ENCODE measurements around the gene LRFN4.

The LRFN4 gene

DNA sequence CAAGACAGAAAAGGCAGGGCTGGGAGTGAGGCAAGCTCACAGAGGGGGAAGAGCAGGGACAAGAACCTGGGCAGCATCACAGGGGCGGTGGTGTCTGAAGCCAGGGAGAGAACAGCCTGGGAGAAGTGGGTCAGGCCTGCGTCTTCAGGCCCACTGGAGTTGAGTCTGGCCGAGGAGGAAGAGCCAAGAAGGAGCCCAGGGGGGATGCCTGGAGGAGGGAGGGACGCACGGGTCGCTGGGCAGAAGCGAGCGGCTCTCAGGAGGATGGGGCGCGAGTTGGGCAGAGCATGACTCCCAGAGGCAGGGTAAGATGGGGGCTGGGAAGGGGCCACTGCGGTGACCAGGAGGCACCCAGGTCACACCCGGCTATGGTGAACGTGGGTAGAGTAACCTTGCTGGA is 18.5 kb downstream of the LRFN4 start:
- Histone ChIP-seq H3K79me2 (no peaks in the 10 kb centered on the region), H3K4me2 (ENCODE audit: low read length) (no peak overlapping the region), H3K36me3 (ENCODE audit: control insufficient read depth, insufficient read depth, low read length) (no peaks in the 10 kb centered on the region), H3K4me1 (peaks cover 27% of the 10 kb centered on the region), H3K27ac (no peak overlapping the region), H3K4me3 (ENCODE audit: low read depth, low read length) (no peak overlapping the region), H3K9ac (no peak overlapping the region), H2AFZ (no peak overlapping the region), H3K9me3 (ENCODE audit: control insufficient read depth, low read length) (no peaks in the 10 kb centered on the region), H3K27me3 (ENCODE audit: control insufficient read depth, insufficient read depth, low read length) (no peaks in the 10 kb centered on the region)
- TF ChIP-seq, protein P1, sequence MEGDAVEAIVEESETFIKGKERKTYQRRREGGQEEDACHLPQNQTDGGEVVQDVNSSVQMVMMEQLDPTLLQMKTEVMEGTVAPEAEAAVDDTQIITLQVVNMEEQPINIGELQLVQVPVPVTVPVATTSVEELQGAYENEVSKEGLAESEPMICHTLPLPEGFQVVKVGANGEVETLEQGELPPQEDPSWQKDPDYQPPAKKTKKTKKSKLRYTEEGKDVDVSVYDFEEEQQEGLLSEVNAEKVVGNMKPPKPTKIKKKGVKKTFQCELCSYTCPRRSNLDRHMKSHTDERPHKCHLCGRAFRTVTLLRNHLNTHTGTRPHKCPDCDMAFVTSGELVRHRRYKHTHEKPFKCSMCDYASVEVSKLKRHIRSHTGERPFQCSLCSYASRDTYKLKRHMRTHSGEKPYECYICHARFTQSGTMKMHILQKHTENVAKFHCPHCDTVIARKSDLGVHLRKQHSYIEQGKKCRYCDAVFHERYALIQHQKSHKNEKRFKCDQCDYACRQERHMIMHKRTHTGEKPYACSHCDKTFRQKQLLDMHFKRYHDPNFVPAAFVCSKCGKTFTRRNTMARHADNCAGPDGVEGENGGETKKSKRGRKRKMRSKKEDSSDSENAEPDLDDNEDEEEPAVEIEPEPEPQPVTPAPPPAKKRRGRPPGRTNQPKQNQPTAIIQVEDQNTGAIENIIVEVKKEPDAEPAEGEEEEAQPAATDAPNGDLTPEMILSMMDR (IDR thresholded peaks at IDR 0.05): no peak

DNA sequence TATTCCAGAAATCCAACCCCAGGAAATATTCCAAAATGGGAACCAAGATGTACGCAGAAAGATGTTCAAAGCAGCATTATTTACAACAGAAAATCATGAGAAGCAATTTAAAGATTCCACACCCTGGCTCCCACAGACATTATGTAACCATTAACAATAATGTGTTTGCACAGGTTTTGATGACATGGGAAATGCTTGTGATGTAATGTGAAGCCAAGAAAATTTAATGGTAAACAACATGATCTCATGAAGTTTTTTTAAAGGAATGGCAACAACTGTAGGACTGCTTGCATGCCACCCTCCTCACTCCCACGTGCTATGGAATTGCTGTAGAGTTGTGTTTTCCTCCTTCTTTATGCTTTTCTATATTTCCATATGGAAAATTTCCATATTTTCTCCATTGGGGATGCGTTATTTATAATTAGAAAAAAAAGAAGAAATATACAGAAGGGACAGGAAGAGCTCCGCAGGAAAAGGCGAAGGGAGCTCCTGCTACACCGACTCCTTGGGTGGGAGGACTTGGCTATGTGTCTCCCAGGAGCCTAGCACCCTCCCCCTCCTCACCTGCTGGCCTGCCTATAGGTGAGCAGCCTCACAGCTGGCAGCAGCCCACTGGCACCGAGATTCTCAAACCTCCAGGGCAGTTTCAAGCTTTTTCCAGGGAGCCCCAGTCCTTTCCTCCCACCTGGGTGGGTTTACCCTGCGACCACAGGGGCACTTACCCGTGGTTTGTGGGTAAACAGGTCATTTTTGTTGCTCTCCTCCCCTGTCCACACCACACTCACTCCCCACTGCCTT is 20.9 kb downstream of the LRFN4 start:
- Histone ChIP-seq H2AFZ (no peak overlapping the region), H3K9ac (no peak overlapping the region), H3K27ac (peak overlapping the region; percentile 24), H3K79me2 (no peaks in the 10 kb centered on the region), H3K9me3 (ENCODE audit: control insufficient read depth, low read length) (no peaks in the 10 kb centered on the region), H3K27me3 (ENCODE audit: control insufficient read depth, insufficient read depth, low read length) (no peaks in the 10 kb centered on the region), H3K4me2 (ENCODE audit: low read length) (no peak overlapping the region), H3K36me3 (ENCODE audit: control insufficient read depth, insufficient read depth, low read length) (no peaks in the 10 kb centered on the region), H3K4me3 (ENCODE audit: low read depth, low read length) (no peak overlapping the region), H3K4me1 (peaks cover 46% of the 10 kb centered on the region)
- TF ChIP-seq, protein P1 (IDR thresholded peaks at IDR 0.05): no peak

DNA sequence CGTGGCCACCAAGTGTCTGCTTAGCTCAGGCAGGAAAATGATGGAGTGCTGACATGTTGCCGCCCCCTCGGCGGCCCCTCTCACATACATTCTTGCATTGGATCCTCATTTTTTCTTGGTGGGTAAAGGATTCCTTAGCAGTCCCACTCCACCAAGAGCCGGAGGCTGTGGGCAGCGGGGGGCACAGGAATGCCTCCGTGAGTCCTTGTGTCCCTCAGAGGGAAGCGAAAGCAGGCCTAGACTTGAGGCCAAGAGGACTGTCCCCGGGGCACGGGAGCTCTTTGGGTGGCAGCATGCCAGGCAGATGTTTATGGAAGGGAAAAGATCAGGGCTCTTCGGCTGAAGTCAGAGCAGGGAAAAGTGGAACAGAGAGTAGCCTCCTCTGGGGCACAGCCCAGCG is 21.6 kb downstream of the LRFN4 start:
- TF ChIP-seq, protein P1 (IDR thresholded peaks at IDR 0.05): no peak
- H3K79me2 ChIP-seq: no peaks in the 10 kb centered on the region
- H3K4me1 ChIP-seq: peaks cover 49% of the 10 kb centered on the region
- no peak overlapping the region for H2AFZ ChIP-seq
- H3K27ac ChIP-seq: peak overlapping the region; percentile 24
- H3K4me3 ChIP-seq (ENCODE audit: low read depth, low read length): no peak overlapping the region
- no peaks in the 10 kb centered on the region for H3K36me3 ChIP-seq (ENCODE audit: control insufficient read depth, insufficient read depth, low read length)
- H3K9me3 ChIP-seq (ENCODE audit: control insufficient read depth, low read length): no peaks in the 10 kb centered on the region
- no peaks in the 10 kb centered on the region for H3K27me3 ChIP-seq (ENCODE audit: control insufficient read depth, insufficient read depth, low read length)
- H3K4me2 ChIP-seq (ENCODE audit: low read length): no peak overlapping the region
- no peak overlapping the region for H3K9ac ChIP-seq

DNA sequence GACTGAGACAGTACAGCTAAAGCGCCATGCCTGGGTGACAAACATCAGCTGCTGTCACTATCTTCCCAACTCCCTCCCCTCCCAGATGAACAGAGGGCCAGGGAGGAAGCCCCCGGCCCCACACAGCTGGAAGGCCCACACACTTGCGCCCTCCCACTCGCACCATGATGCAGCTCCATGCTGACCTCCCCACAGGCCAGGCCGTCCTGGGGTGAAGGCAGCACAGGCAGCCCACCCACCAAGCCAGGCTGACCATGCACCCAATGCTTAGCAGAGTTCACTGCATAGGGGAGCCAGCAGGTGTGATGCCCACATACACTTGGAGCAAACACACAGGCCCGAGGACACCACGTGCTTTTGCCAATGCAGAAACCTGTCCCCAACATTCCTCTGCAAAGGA is 22.1 kb downstream of the LRFN4 start:
- H3K9me3 ChIP-seq (ENCODE audit: control insufficient read depth, low read length): no peaks in the 10 kb centered on the region
- peaks cover 50% of the 10 kb centered on the region for H3K4me1 ChIP-seq
- TF ChIP-seq, protein P1 (IDR thresholded peaks at IDR 0.05): no peak
- H3K4me3 ChIP-seq (ENCODE audit: low read depth, low read length): no peak overlapping the region
- no peaks in the 10 kb centered on the region for H3K36me3 ChIP-seq (ENCODE audit: control insufficient read depth, insufficient read depth, low read length)
- no peaks in the 10 kb centered on the region for H3K79me2 ChIP-seq
- no peak overlapping the region for H2AFZ ChIP-seq
- no peak overlapping the region for H3K4me2 ChIP-seq (ENCODE audit: low read length)
- no peak overlapping the region for H3K27ac ChIP-seq
- H3K9ac ChIP-seq: no peak overlapping the region
- H3K27me3 ChIP-seq (ENCODE audit: control insufficient read depth, insufficient read depth, low read length): no peaks in the 10 kb centered on the region

DNA sequence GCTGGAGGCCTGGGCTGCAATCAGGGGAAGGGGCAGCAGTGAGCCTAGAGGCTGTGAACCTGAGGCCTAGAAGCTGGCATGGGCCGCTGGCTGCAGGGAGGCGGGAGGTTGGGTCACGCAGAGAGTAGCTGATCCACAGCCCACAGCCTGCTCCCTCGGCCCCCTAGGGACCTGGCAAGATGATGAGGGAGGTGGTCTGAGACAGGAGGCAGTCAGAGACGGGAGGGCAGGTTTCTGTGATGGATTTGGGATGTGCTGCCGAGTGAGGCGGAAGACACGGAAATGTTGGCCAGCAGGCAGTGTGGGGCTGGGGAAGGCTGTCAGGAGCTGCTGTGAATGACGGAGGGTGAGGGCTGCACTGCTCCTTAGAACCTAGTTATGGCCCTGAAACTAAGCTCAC is 22.7 kb downstream of the LRFN4 start:
- H3K27me3 ChIP-seq (ENCODE audit: control insufficient read depth, insufficient read depth, low read length): no peaks in the 10 kb centered on the region
- H3K4me3 ChIP-seq (ENCODE audit: low read depth, low read length): no peak overlapping the region
- no peaks in the 10 kb centered on the region for H3K9me3 ChIP-seq (ENCODE audit: control insufficient read depth, low read length)
- no peak overlapping the region for H2AFZ ChIP-seq
- no peak overlapping the region for H3K9ac ChIP-seq
- TF ChIP-seq, protein P1 (IDR thresholded peaks at IDR 0.05): no peak
- no peaks in the 10 kb centered on the region for H3K36me3 ChIP-seq (ENCODE audit: control insufficient read depth, insufficient read depth, low read length)
- no peak overlapping the region for H3K4me2 ChIP-seq (ENCODE audit: low read length)
- no peak overlapping the region for H3K27ac ChIP-seq
- no peaks in the 10 kb centered on the region for H3K79me2 ChIP-seq
- H3K4me1 ChIP-seq: peaks cover 50% of the 10 kb centered on the region
